PC-9 (cell line): ENCODE data around the gene PYM1. TPM values are rescaled to one million over a fixed set of nuclear protein-coding genes. Genes with fewer than 3 reads are reported as not detected.
"Not testable (repeated sequence)": the region's sequence is repeated elsewhere in the genome, so short reads cannot be mapped to it uniquely, and the experiment has no call there.

ENCODE experiments used
- BruUV-seq: library from RNA; stranded (reverse); fragments of 400-500 nt; replicated peaks from 2 replicates; lab custom pipeline; 2021; lab: Mats Ljungman, UMichigan
- CTCF ChIA-PET: fragments of 300-600 bp; sonication (Branson Sonifier 250); formaldehyde crosslinking; loops from one replicate; lab custom pipeline; 2022; ENCODE audit warnings: antibody characterized with exemption; lab: Charles Lee
- POLR2A ChIA-PET: fragments of 300-600 bp; sonication (Branson Sonifier 250); formaldehyde crosslinking; loops from one replicate; lab custom pipeline; 2022; ENCODE audit warnings: antibody characterized with exemption; ENCODE audit not compliant: unreplicated experiment; lab: Charles Lee
- DNase-seq, 2 experiments: peaks; one replicate each; pipeline versions ENCODE4 v3.0.0 to v3.0.0-alpha.2; 2015 to 2022; ENCODE audit warnings: mixed read lengths in 1 of 2
- H2AFZ ChIP-seq: fragments of 200-600 bp; sonication (generic); 2 replicates; pipeline ENCODE4 v1.8.1; 2017; ENCODE audit warnings: antibody characterized with exemption
- H3F3A ChIP-seq: fragments of 200-600 bp; sonication (generic); 2 replicates; pipeline ENCODE4 v1.8.1; 2017; ENCODE audit warnings: antibody characterized with exemption, mild to moderate bottlenecking, low read depth; ENCODE audit not compliant: insufficient read depth
- H3K27ac ChIP-seq: fragments of 200-600 bp; sonication (generic); 2 replicates; pipeline ENCODE4 v1.6.1; 2016; ENCODE audit warnings: mixed run types
- H3K27me3 ChIP-seq: fragments of 200-600 bp; sonication (generic); 2 replicates; pipeline ENCODE4 v1.6.1; 2016; ENCODE audit warnings: low read depth, mixed run types; ENCODE audit not compliant: insufficient read depth
- H3K36me3 ChIP-seq: fragments of 200-600 bp; sonication (generic); 2 replicates; pipeline ENCODE4 v1.6.1; 2016; ENCODE audit warnings: low read depth, mixed run types
- H3K4me1 ChIP-seq: fragments of 200-600 bp; sonication (generic); replicated peaks from 2 replicates; pipeline ENCODE4 v1.6.1; 2016; ENCODE audit warnings: mixed run types; ENCODE audit not compliant: insufficient read depth
- H3K4me2 ChIP-seq: fragments of 200-600 bp; sonication (generic); 2 replicates; pipeline ENCODE4 v1.6.1; 2017; ENCODE audit warnings: mixed run types
- H3K4me3 ChIP-seq: fragments of 200-600 bp; sonication (generic); 2 replicates; pipeline ENCODE4 v1.6.1; 2016; ENCODE audit warnings: mixed run types
- H3K79me2 ChIP-seq: fragments of 200-600 bp; sonication (generic); 2 replicates; pipeline ENCODE4 v1.6.1; 2017; ENCODE audit warnings: low read depth, mixed run types
- H3K9me2 ChIP-seq: fragments of 200-600 bp; sonication (generic); 2 replicates; pipeline ENCODE4 v1.8.1; 2017; ENCODE audit warnings: mild to moderate bottlenecking; ENCODE audit not compliant: insufficient read depth
- H3K9me3 ChIP-seq: fragments of 200-600 bp; sonication (generic); 2 replicates; pipeline ENCODE4 v1.8.1; 2016; ENCODE audit warnings: low read depth; ENCODE audit not compliant: insufficient read depth
- H4K20me1 ChIP-seq: fragments of 200-600 bp; sonication (generic); 2 replicates; pipeline ENCODE4 v1.8.1; 2017; ENCODE audit not compliant: insufficient read depth
- CTCF ChIP-seq: fragments of 200-600 bp; sonication (generic); conservative IDR thresholded peaks from 2 replicates; pipeline ENCODE4 v1.6.1; 2017; ENCODE audit warnings: mixed run types, antibody characterized with exemption, mild to moderate bottlenecking, moderate library complexity
- EZH2 ChIP-seq: fragments of 200-600 bp; sonication (generic); IDR thresholded peaks from 2 replicates; pipeline ENCODE4 v1.8.0; 2017; ENCODE audit warnings: antibody characterized with exemption, low read depth
- intact Hi-C: fragments of 100-400 bp; cut with micrococcal nuclease; formaldehyde crosslinking; loops from one replicate; pipeline ENCODE4 v1.10.0; 2022; ENCODE audit not compliant: unreplicated experiment
- total RNA-seq: library from RNA; stranded (reverse); gene quantifications from 2 replicates; pipeline ENCODE4 v1.2.3, GENCODE V29; 2021

PYM1 gene
- total RNA-seq, 1 experiment from 2014 or later = 54.0 TPM

- BruUV-seq = no TSS peak
- Histone ChIP-seq H3F3A (peaks cover 45% of the 10 kb centered on the region), H3K27me3 (no peaks in the 10 kb centered on the region), H3K9me2 (no peaks in the 10 kb centered on the region), H3K4me1 (peaks cover 22% of the 10 kb centered on the region), H3K36me3 (peaks cover 12% of the 10 kb centered on the region; the same call in 1 of the 2 replicates), H3K79me2 (peaks cover 92% of the 10 kb centered on the region), H3K4me3 (no peak overlapping the region), H2AFZ (no peak overlapping the region), H3K27ac (no peak overlapping the region), H4K20me1 (peaks cover 16% of the 10 kb centered on the region), H3K9me3 (no peaks in the 10 kb centered on the region), H3K4me2 (no peak overlapping the region)
- DNase-seq = no peak
- CTCF ChIA-PET = interaction anchor here (0.6 kb wide), 1 partner anchor 53 kb away, joined by 8 read pairs; no protein-coding TSS in a partner anchor
- POLR2A ChIA-PET = interaction anchor here (0.6 kb wide), 1 partner anchor 11 kb away, joined by 12 read pairs; no protein-coding TSS in a partner anchor
- intact Hi-C loops = no loop called here
- TF ChIP-seq EZH2 (no peak), CTCF (no peak)
Observed at GRCh38 chr12:55922126-55922525, 5.6 kb downstream of the PYM1 start.

GRCh38 chr12:55919032-55919431 lies 8.7 kb downstream of the PYM1 start:
- H3K4me2 ChIP-seq, BruUV-seq, H3K4me3 ChIP-seq, intact Hi-C loops, POLR2A ChIA-PET, H3K9me3 ChIP-seq, H3K27me3 ChIP-seq, H2AFZ ChIP-seq, H3K9me2 ChIP-seq: not testable (repeated sequence)
- Histone ChIP-seq H3F3A (peaks cover 40% of the 10 kb centered on the region), H3K27ac (peak overlapping the region; percentile 14; the same call in 1 of the 2 replicates), H3K36me3 (peaks cover 14% of the 10 kb centered on the region; the same call in 1 of the 2 replicates), H4K20me1 (peaks cover 24% of the 10 kb centered on the region), H3K4me1 (peaks cover 14% of the 10 kb centered on the region), H3K79me2 (peaks cover 84% of the 10 kb centered on the region)
- DNase-seq = peak in 1 of 2 experiments; percentile 71
- CTCF ChIA-PET = interaction anchor here (0.6 kb wide), 1 partner anchor 90 kb away, joined by 6 read pairs; the partner anchor contains the start of gene DNAJC14

GRCh38 chr12:55915482-55915859 lies 12.2 kb downstream of the PYM1 start:
- POLR2A ChIA-PET = interaction anchor here (0.6 kb wide), 1 partner anchor 85 kb away, joined by 3 read pairs; no protein-coding TSS in a partner anchor
- peaks cover 67% of the 10 kb centered on the region for H3K79me2 ChIP-seq

More at GRCh38 chr12:55915482-55915859, 12.2 kb downstream of the PYM1 start:
- Histone ChIP-seq H3K36me3 (peaks cover 22% of the 10 kb centered on the region), H2AFZ (no peak overlapping the region), H3F3A (peaks cover 29% of the 10 kb centered on the region; the same call in 1 of the 2 replicates), H3K4me2 (no peak overlapping the region), H4K20me1 (peaks cover 25% of the 10 kb centered on the region), H3K27me3 (no peaks in the 10 kb centered on the region), H3K9me2 (no peaks in the 10 kb centered on the region), H3K9me3 (no peaks in the 10 kb centered on the region), H3K4me3 (no peak overlapping the region), H3K27ac (no peak overlapping the region), H3K4me1 (peaks cover 14% of the 10 kb centered on the region)
- intact Hi-C loops = no loop called here
- BruUV-seq = no TSS peak
- DNase-seq = no peak
- TF ChIP-seq CTCF = no peak
- no peak for TF ChIP-seq EZH2
- CTCF ChIA-PET = no interaction called here
